Kidney glomerular epithelial cell (primary cell): ENCODE results near the gene STK39.
A peak's percentile ranks its signal among the peaks of the same experiment; 100 is the strongest.
"Not testable (repeated sequence)": the region's sequence is repeated elsewhere in the genome, so short reads cannot be mapped to it uniquely, and the experiment has no call there.

ENCODE experiments used
- DNase-seq: peaks from one replicate; lab custom pipeline; 2025; lab: John Stamatoyannopoulos, UW

Gene STK39

DNA sequence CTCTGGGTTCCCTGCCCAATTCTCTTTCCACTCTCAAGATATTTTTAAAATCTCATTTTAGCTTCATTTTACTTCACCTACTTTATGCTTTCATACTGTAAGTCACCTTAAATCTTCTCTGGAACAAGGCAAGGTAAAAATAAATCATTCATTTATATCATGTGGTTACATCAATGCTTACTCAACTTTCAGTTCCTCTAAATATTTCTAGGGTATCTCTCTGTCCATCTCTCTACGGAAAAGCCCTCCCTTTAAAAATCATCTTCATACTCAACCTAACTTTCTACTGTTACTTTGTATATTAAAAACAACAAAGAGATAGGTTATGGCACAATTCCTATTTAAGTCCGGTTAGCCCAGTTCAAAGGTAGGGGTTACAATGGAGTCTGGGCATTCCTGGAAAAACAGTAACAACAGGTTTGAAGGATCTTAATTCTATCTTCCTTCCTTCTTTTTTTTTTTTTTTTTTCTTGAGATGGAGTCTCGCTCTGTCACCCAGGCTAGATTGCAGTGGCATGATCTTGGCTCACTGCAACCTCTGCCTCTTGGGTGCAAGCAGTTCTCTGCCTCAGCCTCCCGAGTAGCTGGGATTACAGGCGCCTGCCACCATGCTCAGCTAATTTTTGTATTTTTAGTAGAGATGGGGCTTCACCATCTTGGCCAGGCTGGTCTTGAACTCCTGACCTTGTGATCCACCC, 205.1 kb downstream of the STK39 start:
- DNase-seq, result not testable (repeated sequence)

GRCh38 chr2:168039881-168040280, 207.5 kb downstream of the STK39 start:
- no peak for DNase-seq

DNA sequence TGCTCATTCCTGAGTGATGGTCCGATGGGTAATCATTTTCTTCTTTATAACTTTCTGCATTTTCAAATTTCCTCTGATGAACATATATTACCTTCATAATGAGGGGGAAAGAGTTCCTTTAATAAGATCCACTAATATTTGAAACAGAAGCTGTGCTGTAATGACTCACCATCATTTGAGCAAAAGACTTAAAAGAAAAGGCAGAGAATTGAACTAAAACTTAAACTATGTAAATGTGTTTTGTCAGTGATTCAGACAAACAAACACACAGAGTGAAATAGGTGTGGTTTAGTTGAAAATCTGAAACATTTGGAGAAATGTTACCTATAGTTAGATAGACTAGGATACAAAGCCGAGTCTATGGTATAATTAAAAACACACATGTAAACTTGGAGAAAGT, 209.6 kb downstream of the STK39 start:
- no peak for DNase-seq

- no peak for DNase-seq
Observed at GRCh38 chr2:168035458-168035857, 211.9 kb downstream of the STK39 start.

DNA sequence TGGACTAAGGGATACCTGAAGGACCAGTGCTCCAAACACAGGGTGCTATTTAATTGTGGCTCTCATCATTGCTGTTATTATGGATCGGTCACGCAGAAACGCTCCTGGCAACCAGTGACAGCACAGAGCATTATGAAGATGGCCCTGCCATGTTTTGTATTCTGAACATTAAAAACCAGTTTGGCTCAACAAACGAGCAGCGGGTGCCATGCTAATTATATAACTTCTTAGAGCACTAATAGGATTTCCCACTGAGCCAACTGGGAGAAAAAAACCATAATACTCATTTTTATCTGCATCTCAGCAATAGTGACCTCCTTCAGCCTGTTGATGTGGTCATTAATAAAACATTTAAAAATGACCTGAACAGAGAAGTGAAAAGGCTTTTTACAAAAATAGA, 212.8 kb downstream of the STK39 start:
- no peak for DNase-seq

DNA sequence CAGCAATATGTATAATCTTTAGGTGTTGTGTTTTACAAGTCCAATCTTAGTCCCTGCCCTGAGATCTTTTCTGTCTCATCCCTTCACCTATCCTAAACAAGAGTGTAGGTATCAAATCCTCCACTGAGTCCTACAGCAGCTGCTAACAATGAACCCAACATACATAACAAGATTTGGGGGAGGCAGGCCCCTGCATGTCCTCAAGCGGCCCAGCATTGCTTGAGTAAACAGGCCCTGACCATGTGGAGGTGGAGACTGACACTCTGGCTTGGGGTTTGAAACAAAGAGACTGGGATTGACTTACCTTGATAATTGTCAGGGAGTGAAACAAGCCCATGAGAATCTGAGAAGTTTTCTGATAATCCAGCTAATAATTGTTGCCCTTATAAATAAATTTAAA, 213.4 kb downstream of the STK39 start:
- no peak for DNase-seq

GRCh38 chr2:168032091-168032490, 215.3 kb downstream of the STK39 start:
- DNase-seq, result no peak

- DNase-seq, result peak; percentile 4
Observed at GRCh38 chr2:168030862-168031624, 216.4 kb downstream of the STK39 start.

- no peak for DNase-seq
Observed at GRCh38 chr2:168029071-168029470, 218.3 kb downstream of the STK39 start.

DNA sequence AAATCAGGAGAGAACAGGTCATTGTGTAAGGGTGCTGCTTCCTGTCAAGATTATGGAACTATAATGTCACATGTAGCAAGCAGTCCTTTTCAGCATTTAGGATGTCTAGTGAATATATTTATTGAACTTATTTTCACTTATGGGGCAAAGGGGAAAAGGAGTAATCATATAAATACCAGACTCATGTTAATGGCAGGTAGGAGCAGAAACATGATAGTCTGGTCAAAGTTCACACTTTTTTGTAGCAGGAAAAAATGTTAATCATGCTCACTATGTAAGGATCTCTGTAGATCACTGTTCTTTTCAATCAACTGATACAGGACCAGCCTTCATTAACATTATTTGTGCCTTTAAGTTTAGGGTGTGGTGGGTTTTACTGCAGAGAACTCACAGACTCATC, 219.0 kb downstream of the STK39 start:
- DNase-seq, result no peak

DNA sequence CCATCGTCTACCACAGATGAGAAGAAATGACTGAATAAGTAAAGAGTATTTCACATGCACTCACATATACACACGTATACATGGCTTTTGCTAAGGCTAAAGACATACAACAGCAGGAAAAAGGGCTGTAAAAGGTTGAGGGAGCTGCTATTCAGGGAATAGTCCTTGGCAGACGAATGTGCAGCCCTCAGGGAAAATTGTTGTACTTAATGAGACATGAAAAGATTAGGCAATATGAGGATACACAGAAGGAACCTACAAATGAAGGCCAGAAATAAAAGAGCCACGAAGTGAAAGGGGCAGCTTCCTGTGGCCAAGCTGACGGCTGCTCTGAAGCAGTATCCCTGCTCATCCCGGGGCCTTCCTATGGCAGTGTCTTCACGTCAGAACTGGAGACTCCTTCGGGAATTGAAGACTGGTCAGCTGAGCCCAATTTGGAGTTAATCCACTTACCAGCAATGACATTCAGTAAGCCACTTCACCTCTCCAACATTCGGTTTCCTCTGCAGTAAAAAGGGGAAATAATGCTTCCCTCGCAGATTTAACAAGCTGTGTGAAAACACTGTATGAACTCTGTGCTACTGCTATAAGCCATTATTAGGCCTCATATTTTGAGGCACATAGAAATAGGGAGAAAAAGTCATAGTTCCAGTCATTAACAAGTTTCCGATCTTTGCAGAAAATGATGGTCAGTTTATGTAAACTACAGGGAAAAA, 221.8 kb downstream of the STK39 start:
- no peak for DNase-seq

DNA sequence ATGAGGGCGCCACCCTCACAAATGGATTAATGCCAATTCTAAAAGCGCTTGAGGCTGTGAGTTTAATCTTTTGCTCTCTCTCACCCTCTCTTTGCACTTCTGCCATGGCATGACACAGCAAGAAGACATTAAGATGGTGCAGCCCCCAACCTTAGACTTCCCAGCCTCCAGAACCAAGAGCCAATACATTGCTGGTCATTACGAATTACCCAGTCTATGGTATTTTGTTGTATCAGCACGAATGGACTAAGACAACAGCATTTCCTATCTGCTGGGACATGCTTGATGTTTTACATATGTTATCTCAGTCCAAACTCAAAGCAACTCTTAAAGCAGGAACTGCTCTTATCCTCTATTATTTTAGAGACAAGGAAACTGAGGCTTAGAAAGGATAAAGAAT, 222.9 kb downstream of the STK39 start:
- no peak for DNase-seq

DNA sequence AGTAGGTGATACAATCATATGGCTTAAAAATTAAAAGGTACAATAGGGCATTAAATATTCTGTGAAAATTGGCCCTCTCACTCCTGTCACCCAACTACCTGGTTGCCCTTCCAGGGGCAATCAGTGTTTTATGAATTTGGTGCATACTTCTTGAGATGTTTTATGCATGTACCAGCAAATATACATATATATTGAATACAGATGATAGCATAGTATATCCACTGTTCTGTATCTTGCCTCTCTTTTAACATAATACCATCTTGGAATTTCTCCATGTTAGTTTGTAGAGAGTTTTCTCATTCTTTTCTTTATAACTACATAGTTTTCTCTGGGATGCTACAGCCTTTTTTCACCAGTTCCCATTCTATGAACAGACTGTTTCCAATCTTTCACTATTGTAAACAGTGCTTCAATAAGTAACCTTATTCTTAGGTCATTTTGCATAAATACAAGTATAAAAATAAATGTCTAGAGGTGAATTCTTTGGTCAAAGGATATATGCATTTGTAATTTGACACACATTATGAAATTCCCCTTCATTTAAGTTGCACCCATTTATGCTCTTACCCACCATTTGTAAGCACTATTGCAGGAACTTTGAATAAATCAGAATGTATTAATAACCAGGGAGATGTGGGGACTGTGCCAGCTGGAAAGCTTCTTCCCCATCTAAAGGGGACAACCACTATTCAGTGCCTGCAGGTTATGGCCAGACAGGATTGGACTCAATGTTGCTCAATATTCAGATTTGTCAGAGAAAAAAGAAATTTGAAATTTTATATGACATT, 225.4 kb downstream of the STK39 start:
- no peak for DNase-seq

DNA sequence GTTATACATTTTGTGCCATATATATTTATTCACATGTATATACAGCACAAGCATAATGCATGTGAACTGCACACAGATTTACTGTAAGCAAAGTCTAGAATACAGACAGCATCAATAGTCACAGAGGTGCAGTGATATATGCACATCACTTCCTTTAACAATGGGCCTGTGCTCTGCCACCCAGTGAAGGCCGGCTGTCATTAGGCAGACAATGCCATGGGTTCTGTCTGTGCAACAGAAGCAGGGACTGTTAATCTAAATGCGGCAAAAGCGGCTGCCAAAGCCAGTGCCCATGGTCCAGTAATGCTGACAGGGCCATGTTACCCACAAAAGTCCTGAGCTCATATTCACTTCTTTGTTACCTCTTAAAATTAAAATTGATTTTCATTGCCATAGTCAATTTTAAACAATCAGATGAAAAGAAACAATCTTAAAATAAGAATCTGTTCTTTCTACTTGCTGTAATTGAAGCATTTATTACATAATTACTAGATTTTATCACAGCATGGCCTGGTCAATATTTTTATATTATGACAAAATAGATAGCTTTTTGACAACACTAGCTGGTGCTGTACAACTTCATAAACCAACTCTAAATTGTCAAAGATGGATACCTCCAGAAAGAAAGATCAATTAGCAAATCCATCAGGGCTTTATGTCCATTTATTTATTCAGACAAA, 232.0 kb downstream of the STK39 start:
- no peak for DNase-seq

DNA sequence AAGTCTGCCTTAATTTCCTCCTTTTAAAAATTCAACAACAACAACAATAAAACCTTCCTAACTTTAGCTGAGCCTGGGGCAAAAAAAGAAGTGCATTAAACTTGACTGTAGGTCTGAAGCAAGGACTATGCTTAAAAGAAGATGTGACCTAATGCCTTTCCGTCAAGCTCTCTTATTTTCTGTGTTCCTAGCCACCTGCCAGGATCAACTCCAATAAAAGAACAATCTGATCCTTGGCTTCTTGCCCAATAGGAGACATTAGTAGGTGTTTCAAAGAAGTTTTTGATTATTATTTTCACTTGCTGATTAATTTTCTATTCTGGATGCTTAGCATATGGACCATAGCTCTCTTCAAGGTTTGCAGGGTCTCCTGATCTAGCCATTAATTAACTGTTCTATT, 237.5 kb downstream of the STK39 start:
- DNase-seq, result no peak

GRCh38 chr2:168008646-168009195, 238.7 kb downstream of the STK39 start:
- DNase-seq, result no peak

DNA sequence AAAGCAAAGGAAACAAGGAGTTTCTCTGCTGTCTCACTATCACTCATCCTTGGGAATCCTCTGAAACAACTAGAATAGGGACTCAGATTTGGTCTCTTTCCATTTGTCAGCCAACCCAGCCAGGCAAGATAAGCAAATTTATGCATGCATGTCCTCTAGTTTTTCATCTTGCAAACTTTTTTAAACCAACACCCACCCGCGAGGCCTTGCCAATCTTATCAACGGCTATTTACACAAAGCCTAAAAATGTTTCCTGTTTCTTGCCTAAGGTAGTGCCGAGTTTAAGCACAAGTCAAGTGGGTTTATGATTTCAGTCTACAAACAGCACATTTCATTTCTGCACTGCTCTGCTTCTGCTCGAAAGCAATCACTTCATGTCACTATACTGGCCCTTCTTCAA, 240.9 kb downstream of the STK39 start:
- no peak for DNase-seq

DNA sequence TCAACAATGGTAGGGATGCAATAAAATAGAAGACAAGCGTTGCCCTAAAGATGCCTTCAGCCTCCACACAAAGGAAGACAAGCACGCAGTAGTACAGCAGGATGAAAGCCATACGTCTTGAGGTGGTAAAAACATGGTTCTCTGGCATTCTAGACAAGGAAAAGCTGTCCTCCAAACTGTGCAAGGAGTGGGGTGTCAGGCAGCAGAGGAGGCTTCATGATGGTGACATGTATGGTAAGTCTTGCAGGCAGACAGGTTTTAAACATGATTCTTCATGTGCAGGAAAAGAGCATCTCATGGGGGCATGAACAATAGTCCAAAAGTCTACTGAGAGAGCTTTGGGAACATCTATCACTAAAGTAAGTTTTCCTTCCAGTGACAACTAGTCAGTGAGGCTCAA, 241.8 kb downstream of the STK39 start:
- no peak for DNase-seq

DNA sequence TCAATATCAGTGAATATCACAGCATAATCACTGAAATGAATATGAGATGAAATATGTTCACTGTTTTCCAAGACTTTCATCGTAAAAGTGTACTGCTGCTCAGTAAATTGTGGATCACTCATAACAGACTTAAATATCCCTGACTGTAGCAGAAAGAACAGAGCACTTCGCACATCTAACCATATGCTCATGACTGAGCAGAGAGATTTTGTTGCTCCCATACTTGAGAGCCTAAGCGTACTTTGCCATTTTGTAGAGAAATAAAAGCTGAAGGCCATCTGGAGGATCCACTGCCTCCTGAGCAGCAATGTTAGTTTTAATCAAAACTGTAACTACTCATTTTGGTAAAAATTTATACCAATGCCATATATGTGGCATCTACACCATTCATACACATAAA, 243.5 kb downstream of the STK39 start:
- DNase-seq, result no peak

DNA sequence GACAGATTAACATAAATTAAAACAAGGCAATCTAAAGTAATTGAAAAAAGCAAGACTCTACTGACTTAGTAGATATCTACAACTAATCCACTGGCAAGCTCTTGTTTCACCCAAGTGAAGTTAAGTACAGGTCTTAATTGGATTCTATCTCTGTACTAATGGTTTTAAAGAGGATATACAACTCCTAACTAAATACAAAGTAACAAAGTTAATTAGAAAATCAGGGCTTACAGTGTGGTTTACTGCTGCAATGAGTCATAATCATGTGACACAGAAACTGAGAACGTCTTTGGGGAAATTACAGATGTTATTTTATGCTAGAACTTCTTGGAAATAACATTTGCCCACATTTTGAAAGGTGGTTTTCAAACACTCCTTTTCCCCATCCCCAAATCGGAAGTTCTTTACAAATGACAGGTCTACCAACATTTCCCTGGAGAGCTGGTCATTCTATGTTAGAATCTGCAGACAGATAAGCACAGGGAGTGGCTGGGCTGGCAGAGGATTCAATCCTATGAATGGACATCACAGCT, 245.3 kb downstream of the STK39 start:
- peak; percentile 9 for DNase-seq

DNA sequence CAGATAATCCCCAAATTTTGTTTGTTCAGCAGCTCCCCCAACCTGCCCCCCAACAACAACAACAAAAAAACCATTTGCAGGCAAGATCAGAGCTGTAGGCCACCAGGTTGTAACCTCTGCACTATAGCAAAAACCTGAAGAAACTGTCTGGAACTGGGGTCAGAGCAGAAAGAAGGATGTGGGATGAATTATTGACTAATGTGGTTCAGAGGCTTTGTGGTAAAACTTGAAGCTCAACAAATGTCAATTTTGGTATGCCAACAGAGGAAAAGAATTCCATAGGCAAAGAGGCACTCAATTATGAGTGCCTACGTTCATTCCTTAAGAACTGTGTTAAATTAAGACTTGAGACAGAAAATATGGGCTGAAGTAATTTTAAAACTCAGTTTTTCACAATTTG, 255.1 kb downstream of the STK39 start:
- DNase-seq, result no peak
